Hepatocyte (in vitro differentiated cells): ENCODE data around the gene GNAS.

Experiments used
- EZH2phosphoT487 ChIP-seq: fragments of 200-600 bp; sonication (generic); IDR thresholded peaks from one replicate; pipeline ENCODE4 v1.6.1; 2018; ENCODE audit warnings: antibody characterized with exemption, mild to moderate bottlenecking, low read depth, moderate library complexity; ENCODE audit not compliant: unreplicated experiment, severe bottlenecking
- TF ChIP-seq, protein P1 (sequence below): fragments of 200-600 bp; sonication (generic); IDR thresholded peaks from 2 replicates; pipeline ENCODE4 v1.5.1; 2016; ENCODE audit warnings: antibody characterized with exemption, mild to moderate bottlenecking; ENCODE audit not compliant: poor library complexity

- TF ChIP-seq, protein P1, sequence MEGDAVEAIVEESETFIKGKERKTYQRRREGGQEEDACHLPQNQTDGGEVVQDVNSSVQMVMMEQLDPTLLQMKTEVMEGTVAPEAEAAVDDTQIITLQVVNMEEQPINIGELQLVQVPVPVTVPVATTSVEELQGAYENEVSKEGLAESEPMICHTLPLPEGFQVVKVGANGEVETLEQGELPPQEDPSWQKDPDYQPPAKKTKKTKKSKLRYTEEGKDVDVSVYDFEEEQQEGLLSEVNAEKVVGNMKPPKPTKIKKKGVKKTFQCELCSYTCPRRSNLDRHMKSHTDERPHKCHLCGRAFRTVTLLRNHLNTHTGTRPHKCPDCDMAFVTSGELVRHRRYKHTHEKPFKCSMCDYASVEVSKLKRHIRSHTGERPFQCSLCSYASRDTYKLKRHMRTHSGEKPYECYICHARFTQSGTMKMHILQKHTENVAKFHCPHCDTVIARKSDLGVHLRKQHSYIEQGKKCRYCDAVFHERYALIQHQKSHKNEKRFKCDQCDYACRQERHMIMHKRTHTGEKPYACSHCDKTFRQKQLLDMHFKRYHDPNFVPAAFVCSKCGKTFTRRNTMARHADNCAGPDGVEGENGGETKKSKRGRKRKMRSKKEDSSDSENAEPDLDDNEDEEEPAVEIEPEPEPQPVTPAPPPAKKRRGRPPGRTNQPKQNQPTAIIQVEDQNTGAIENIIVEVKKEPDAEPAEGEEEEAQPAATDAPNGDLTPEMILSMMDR: no peak
- no peak for TF ChIP-seq EZH2phosphoT487
These were observed 44.1 kb upstream of the GNAS start for GRCh38 chr20:58808271-58809046.
